Adipocyte (in vitro differentiated cells): ENCODE data around the gene OR4M1.
"Not testable (repeated sequence)": the region's sequence is repeated elsewhere in the genome, so short reads cannot be mapped to it uniquely, and the experiment has no call there.

Experiments
- DNase-seq: peaks from one replicate; pipeline ENCODE4 v3.0.0-alpha.2; 2015; ENCODE audit warnings: low read depth
- H3K27me3 ChIP-seq: replicated peaks from 2 replicates; pipeline ENCODE4 v1.7.0; 2013; ENCODE audit warnings: mild to moderate bottlenecking, low read length, moderate library complexity; ENCODE audit not compliant: control insufficient read depth, insufficient read depth
- H3K36me3 ChIP-seq: 2 replicates; pipeline ENCODE4 v1.7.0; 2013; ENCODE audit warnings: low read length, mild to moderate bottlenecking, moderate library complexity; ENCODE audit not compliant: control insufficient read depth, insufficient read depth, severe bottlenecking
- H3K4me1 ChIP-seq: 2 replicates; pipeline ENCODE4 v1.7.0; 2013; ENCODE audit warnings: mild to moderate bottlenecking, low read length, moderate library complexity; ENCODE audit not compliant: control insufficient read depth, insufficient read depth
- H3K4me3 ChIP-seq: 2 replicates; pipeline ENCODE4 v1.7.0; 2013; ENCODE audit warnings: mild to moderate bottlenecking, low read length, moderate library complexity
- H3K9ac ChIP-seq: 2 replicates; pipeline ENCODE4 v1.7.0; 2013; ENCODE audit warnings: mild to moderate bottlenecking, low read length, moderate library complexity
- H3K9me3 ChIP-seq: 2 replicates; pipeline ENCODE4 v1.7.0; 2013; ENCODE audit warnings: mild to moderate bottlenecking, low read length, moderate library complexity; ENCODE audit not compliant: control insufficient read depth

Gene OR4M1

GRCh38 chr14:19787318-19787717 is 14.0 kb downstream of the OR4M1 start:
- not testable (repeated sequence) for H3K9me3 ChIP-seq

GRCh38 chr14:19788150-19788549 is 14.8 kb downstream of the OR4M1 start:
- not testable (repeated sequence) for H3K9ac ChIP-seq, H3K9me3 ChIP-seq, H3K4me1 ChIP-seq, DNase-seq, H3K36me3 ChIP-seq, H3K27me3 ChIP-seq, H3K4me3 ChIP-seq

More at GRCh38 chr14:19787318-19787717, 14.0 kb downstream of the OR4M1 start:
- not testable (repeated sequence) for H3K4me1 ChIP-seq, H3K27me3 ChIP-seq, H3K36me3 ChIP-seq, DNase-seq, H3K9ac ChIP-seq, H3K4me3 ChIP-seq

- not testable (repeated sequence) for H3K27me3 ChIP-seq, H3K4me3 ChIP-seq, H3K4me1 ChIP-seq, H3K9me3 ChIP-seq, DNase-seq, H3K9ac ChIP-seq, H3K36me3 ChIP-seq
Observed at GRCh38 chr14:19796520-19797108, 23.3 kb downstream of the OR4M1 start.

- Histone ChIP-seq H3K36me3 (no peaks in the 10 kb centered on the region), H3K4me3 (no peak overlapping the region), H3K4me1 (no peaks in the 10 kb centered on the region), H3K9ac (no peak overlapping the region), H3K9me3 (no peaks in the 10 kb centered on the region), H3K27me3 (no peaks in the 10 kb centered on the region)
- DNase-seq, result no peak
Observed at GRCh38 chr14:19799880-19800279, 26.6 kb downstream of the OR4M1 start.

- no peak overlapping the region for H3K4me3 ChIP-seq
- H3K27me3 ChIP-seq, result no peaks in the 10 kb centered on the region
- DNase-seq, result no peak
- H3K36me3 ChIP-seq, result no peaks in the 10 kb centered on the region
- no peak overlapping the region for H3K9ac ChIP-seq
- peaks cover under 1% of the 10 kb centered on the region for H3K9me3 ChIP-seq
- no peaks in the 10 kb centered on the region for H3K4me1 ChIP-seq
Observed at GRCh38 chr14:19800282-19801117, 27.2 kb downstream of the OR4M1 start.

- H3K4me3 ChIP-seq, result no peak overlapping the region
- H3K9me3 ChIP-seq, result peaks cover 3% of the 10 kb centered on the region
- no peaks in the 10 kb centered on the region for H3K36me3 ChIP-seq
- no peak for DNase-seq
- H3K9ac ChIP-seq, result no peak overlapping the region
- H3K4me1 ChIP-seq, result no peaks in the 10 kb centered on the region
- no peaks in the 10 kb centered on the region for H3K27me3 ChIP-seq
Observed at GRCh38 chr14:19801118-19801464, 27.8 kb downstream of the OR4M1 start.

- DNase-seq, H3K4me1 ChIP-seq, H3K9ac ChIP-seq, H3K27me3 ChIP-seq, H3K4me3 ChIP-seq, H3K36me3 ChIP-seq, H3K9me3 ChIP-seq: not testable (repeated sequence)
Observed at GRCh38 chr14:19803470-19803869, 30.2 kb downstream of the OR4M1 start, which contains the start of gene OR4N2. Gene OR4N2 (plus strand): TSS chr14:19803770. CDS start chr14:19827449, 23,679 bp downstream.

- H3K36me3 ChIP-seq, H3K27me3 ChIP-seq, H3K9me3 ChIP-seq, H3K9ac ChIP-seq, H3K4me3 ChIP-seq, H3K4me1 ChIP-seq, DNase-seq: not testable (repeated sequence)
Observed at GRCh38 chr14:19813171-19813920, 40.0 kb downstream of the OR4M1 start.

- H3K9ac ChIP-seq, result not testable (repeated sequence)
Observed at GRCh38 chr14:19819879-19820278, 46.6 kb downstream of the OR4M1 start.

GRCh38 chr14:19821016-19821415 is 47.7 kb downstream of the OR4M1 start:
- not testable (repeated sequence) for H3K4me3 ChIP-seq

More at GRCh38 chr14:19819879-19820278, 46.6 kb downstream of the OR4M1 start:
- H3K27me3 ChIP-seq, H3K4me3 ChIP-seq, DNase-seq, H3K36me3 ChIP-seq, H3K9me3 ChIP-seq, H3K4me1 ChIP-seq: not testable (repeated sequence)

GRCh38 chr14:19823178-19823577 is 49.9 kb downstream of the OR4M1 start:
- no peak overlapping the region for H3K9ac ChIP-seq
- no peaks in the 10 kb centered on the region for H3K9me3 ChIP-seq
- H3K36me3 ChIP-seq, result no peaks in the 10 kb centered on the region
- peaks cover 4% of the 10 kb centered on the region for H3K4me1 ChIP-seq
- DNase-seq, result no peak
- H3K4me3 ChIP-seq, result no peak overlapping the region
- H3K27me3 ChIP-seq, result no peaks in the 10 kb centered on the region

More at GRCh38 chr14:19821016-19821415, 47.7 kb downstream of the OR4M1 start:
- DNase-seq, H3K9me3 ChIP-seq, H3K36me3 ChIP-seq, H3K4me1 ChIP-seq, H3K27me3 ChIP-seq, H3K9ac ChIP-seq: not testable (repeated sequence)
